HG02642 (cell line): Measurements from ENCODE around the gene PIK3R1.
A peak's percentile ranks its signal among the peaks of the same experiment; 100 is the strongest.
"Not testable (repeated sequence)": the region's sequence is repeated elsewhere in the genome, so short reads cannot be mapped to it uniquely, and the experiment has no call there.

Experiments used
- ATAC-seq: cut with Tn5 transposase; IDR thresholded peaks from one replicate; pipeline ENCODE4 v1.9.1; 2021; ENCODE audit warnings: mild to moderate bottlenecking; ENCODE audit not compliant: unreplicated experiment, poor library complexity

PIK3R1 gene

GRCh38 chr5:68225188-68225910 is 9.8 kb downstream of the PIK3R1 start:
- ATAC-seq: no peak

GRCh38 chr5:68225911-68226545 is 10.5 kb downstream of the PIK3R1 start:
- ATAC-seq: no peak

DNA sequence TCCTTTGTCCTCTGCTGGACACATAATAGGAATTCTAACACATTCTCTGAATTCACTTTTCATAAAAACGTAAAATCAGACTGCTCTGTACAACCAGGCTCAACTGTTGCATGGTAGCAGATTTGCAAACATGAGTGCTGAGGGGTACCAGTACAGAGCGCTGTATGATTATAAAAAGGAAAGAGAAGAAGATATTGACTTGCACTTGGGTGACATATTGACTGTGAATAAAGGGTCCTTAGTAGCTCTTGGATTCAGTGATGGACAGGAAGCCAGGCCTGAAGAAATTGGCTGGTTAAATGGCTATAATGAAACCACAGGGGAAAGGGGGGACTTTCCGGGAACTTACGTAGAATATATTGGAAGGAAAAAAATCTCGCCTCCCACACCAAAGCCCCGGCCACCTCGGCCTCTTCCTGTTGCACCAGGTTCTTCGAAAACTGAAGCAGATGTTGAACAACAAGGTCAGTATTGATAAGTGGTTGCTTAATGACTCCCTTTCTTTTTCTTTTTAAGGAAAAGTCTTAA is 11.1 kb downstream of the PIK3R1 start:
- no peak for ATAC-seq

GRCh38 chr5:68227532-68228160 is 12.1 kb downstream of the PIK3R1 start:
- no peak for ATAC-seq

- ATAC-seq: no peak
These were observed 13.9 kb downstream of the PIK3R1 start for GRCh38 chr5:68229416-68229815.

- no peak for ATAC-seq
These were observed 14.7 kb downstream of the PIK3R1 start for GRCh38 chr5:68230285-68230684.

GRCh38 chr5:68231414-68232076 is 16.0 kb downstream of the PIK3R1 start:
- no peak for ATAC-seq

- ATAC-seq: no peak
These were observed 16.7 kb downstream of the PIK3R1 start for GRCh38 chr5:68232277-68232676.

- no peak for ATAC-seq
These were observed 17.5 kb downstream of the PIK3R1 start for GRCh38 chr5:68233075-68233474.

DNA sequence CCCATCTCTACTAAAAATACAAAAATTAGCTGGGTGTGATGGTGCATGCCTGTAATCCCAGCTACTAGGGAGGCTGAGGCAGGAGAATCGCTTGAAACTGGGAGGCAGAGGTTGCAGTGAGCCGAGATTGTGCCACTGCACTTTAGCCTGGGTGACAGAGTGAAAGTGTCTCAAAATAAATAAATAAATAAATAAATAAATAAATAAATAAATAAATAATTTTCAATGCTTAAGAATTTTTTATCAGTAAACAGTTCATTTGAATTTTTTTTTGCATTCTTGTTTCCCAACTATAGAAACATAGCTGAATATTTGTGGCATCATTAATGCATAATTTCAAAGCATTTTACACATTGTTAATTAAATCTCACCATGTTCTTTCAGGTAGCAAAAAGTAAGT is 19.7 kb downstream of the PIK3R1 start:
- not testable (repeated sequence) for ATAC-seq

- no peak for ATAC-seq
These were observed 22.2 kb downstream of the PIK3R1 start for GRCh38 chr5:68237715-68238114.

DNA sequence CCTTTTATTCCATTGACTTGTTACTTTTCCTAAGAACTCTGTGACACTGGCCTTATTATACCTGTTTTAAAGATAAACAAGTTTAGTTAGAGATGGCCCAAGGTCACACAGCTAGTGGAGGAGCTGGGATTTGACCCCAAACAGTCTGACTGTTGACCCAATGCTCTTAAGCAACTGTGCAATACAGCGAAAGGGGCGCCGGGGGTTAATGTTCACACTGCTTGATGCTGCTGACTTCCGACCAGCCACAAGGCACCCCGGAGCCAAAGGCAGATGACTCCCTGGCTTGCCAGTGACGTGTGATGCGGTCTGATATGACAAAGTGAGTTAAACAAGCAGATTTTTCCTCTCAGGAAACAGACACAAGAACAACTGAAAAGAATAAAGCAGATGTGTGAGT is 23.9 kb downstream of the PIK3R1 start:
- peak; percentile 93 for ATAC-seq

DNA sequence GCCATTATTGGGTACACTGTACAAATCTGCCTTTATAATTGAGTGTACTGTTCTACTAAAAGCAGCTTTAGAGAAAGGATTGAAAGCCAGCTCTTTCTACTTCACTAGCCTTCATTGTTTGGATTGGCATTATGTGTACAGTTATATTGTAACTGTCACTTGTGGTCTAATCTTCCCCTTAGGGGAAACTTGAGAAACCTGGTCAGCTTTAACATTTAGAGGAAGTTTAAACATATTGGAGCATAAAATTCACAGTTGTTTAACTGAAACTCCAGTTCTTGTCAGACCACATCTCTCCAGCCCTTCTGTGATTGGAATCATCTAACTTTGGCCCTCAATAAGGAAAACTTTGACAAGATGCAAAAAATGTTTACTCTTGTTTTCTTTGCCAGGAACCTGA is 24.6 kb downstream of the PIK3R1 start:
- peak; percentile 64 for ATAC-seq

- ATAC-seq: no peak
These were observed 25.2 kb downstream of the PIK3R1 start for GRCh38 chr5:68240771-68241170.

DNA sequence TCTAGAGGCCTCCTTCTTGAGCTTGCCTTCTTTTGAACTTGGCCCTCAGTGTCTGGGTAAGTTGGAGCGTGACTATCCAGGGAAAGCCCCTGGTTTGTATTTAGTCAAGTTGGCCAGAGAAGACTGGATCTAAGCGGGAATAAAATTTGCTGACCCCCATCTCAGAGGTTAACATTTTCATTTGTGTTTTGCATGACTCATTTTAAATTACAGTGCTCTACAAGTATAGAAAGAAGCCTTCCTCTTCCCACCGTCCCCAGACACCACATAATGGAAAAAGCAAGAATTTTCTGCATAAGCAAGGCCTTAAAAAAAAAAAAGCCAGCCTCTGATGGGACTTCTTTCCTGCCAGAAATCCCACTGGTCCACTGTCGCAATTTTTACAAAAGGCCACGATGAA is 27.2 kb downstream of the PIK3R1 start:
- ATAC-seq: no peak

- ATAC-seq: no peak
These were observed 27.7 kb downstream of the PIK3R1 start for GRCh38 chr5:68243251-68243650.

- ATAC-seq: no peak
These were observed 28.1 kb downstream of the PIK3R1 start for GRCh38 chr5:68243681-68244080.

- ATAC-seq: no peak
These were observed 29.8 kb downstream of the PIK3R1 start for GRCh38 chr5:68245319-68245718.

GRCh38 chr5:68246802-68247201 is 31.2 kb downstream of the PIK3R1 start:
- no peak for ATAC-seq

DNA sequence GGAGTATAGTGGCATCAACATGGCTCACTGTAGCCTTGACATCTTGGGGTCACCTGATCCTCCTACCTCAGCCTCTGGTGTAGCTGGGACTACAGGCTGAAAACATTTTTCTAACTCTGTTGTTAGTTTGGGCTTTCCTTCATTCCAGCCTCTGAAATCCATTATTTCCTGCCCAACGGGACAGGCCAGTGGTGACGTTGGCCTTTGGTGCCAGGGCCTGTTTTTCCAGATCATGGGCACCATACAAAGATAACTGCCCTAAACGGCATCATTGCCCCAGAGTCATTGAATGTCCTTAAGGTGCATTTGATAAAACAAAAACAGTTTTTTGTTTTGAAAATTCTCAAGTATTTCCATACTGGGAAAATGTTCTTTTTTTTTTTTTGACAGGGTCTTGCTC is 32.1 kb downstream of the PIK3R1 start:
- ATAC-seq: no peak

DNA sequence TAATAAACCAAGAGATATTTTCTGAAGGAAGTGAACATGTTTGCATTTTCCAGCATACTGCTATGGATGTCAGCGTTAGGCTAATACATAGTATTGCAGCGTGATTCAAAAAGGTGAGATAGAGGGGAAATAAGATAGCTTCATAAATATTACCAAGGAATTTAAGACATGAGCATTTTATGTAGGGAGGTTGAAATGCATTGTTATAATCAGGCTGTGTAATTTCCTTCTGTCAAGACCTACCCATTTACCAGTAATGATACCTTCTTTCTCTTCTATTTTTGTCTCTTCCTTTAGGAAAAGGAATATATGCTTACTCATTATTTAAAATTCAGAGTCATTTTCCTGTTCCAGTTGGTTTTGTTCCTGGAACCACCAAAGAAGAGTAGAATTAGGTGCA is 33.3 kb downstream of the PIK3R1 start:
- ATAC-seq: no peak
